VCaP (cell line): ENCODE measurements around the gene RNASET2.

ENCODE experiments used
- H3K27ac ChIP-seq: fragments of 450-650 bp; 2 replicates; pipeline ENCODE4 v1.5.1; 2017
- CTCF ChIP-seq: fragments of 450-650 bp; conservative IDR thresholded peaks from 2 replicates; pipeline ENCODE4 v1.5.1; 2017; ENCODE audit warnings: mild to moderate bottlenecking, moderate library complexity

Gene RNASET2

GRCh38 chr6:166904101-166904746, 52.1 kb downstream of the RNASET2 start:
- TF ChIP-seq CTCF, result no peak
- no peak overlapping the region for H3K27ac ChIP-seq

GRCh38 chr6:166903500-166903899, 52.9 kb downstream of the RNASET2 start:
- no peak overlapping the region for H3K27ac ChIP-seq
- TF ChIP-seq CTCF, result no peak

- no peak for TF ChIP-seq CTCF
- H3K27ac ChIP-seq, result no peak overlapping the region
Observed at GRCh38 chr6:166903027-166903426, 53.3 kb downstream of the RNASET2 start.

- no peak for TF ChIP-seq CTCF
- no peak overlapping the region for H3K27ac ChIP-seq
Observed at GRCh38 chr6:166902211-166902755, 54.1 kb downstream of the RNASET2 start.

GRCh38 chr6:166901626-166902025, 54.7 kb downstream of the RNASET2 start:
- TF ChIP-seq CTCF, result no peak

GRCh38 chr6:166900956-166901607, 55.3 kb downstream of the RNASET2 start:
- H3K27ac ChIP-seq, result no peak overlapping the region
- no peak for TF ChIP-seq CTCF

More at GRCh38 chr6:166901626-166902025, 54.7 kb downstream of the RNASET2 start:
- no peak overlapping the region for H3K27ac ChIP-seq

- no peak for TF ChIP-seq CTCF
Observed at GRCh38 chr6:166900130-166900708, 56.1 kb downstream of the RNASET2 start.

More at GRCh38 chr6:166900130-166900708, 56.1 kb downstream of the RNASET2 start:
- H3K27ac ChIP-seq, result no peak overlapping the region
